Hematopoietic multipotent progenitor cell treated with erythropoietin and hydrocortisone succinate and interleukin-3 and kit ligand, for 4 days (in vitro differentiated cells): ENCODE measurements around the gene GNS.
"Not testable (repeated sequence)": the region's sequence is repeated elsewhere in the genome, so short reads cannot be mapped to it uniquely, and the experiment has no call there.

Source experiments
- DNase-seq: peaks from one replicate; pipeline ENCODE4 v3.0.0-alpha.2; 2015

GNS gene

DNA sequence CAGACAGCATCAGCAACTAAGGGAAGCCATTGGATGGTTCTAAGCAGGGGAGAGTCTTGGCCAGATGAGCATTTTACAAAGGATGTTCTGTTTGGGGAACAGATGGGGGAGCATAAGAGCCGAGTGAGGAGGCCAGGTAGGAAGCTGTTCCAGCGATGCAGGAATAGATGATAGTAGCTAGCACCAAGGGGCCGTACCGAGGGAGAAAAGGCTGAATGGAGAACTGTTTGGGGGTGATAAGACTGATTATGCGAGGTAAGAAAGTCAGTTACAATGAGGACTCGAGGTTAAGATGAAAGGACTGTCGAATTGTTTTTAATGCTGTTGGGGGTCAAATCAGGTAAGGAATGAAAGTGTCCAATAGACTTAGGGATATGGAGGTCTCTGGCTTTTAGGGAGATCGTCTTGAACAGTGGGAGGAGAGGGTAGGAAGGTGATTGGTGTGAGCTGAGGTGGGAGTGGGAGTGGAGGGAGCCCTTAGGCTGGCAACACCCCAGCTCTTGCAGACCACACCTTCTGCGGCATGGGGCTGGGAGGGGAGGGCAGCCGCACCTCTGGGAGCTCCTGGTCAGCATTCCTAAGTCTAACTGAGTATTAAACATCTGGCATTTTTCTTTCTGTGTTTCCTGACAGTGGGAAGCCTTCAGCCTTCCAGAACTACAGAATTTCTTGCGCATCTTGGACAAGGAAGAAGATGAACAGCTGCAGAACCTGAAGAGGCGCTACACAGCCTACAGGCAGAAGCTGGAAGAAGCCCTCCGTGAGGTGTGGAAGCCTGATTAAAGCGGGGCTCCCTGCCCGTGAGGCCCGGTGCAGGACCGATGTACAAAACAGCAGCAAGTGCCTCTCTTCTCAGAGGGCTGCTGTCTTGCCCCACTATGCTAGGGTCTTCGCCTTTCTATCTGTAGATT lies 64.8 kb downstream of the GNS start:
- DNase-seq, result peak; percentile 23

- no peak for DNase-seq
Observed at GRCh38 chr12:64691795-64692583, 67.2 kb downstream of the GNS start.

DNA sequence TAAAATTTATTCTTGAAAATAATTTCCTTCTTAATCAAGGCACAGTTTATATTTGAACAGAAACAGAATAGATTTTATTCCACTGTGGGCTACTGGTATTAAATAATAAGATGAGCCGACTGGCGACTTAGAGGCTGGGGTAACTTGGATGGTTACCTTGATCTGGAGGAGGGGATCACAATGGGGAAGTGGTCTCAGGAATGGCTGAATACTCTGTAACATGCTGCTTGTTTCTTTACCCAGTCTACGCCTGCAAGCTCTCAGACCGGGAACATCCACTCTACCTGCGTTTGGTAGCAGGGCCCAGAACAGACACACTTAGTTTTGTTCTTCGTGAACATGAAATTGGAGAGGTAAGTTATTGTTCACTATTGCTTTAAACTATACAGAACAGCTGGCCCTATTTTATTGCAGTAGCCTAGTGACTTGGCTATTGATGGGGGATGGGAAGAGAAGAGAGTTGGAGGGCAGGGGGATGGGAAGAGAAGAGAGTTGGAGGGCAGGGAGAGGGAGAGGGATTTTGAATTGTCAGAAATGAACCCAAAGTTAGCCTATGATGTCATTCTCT lies 67.9 kb downstream of the GNS start:
- DNase-seq, result no peak

- not testable (repeated sequence) for DNase-seq
Observed at GRCh38 chr12:64690236-64690635, 69.0 kb downstream of the GNS start.

DNA sequence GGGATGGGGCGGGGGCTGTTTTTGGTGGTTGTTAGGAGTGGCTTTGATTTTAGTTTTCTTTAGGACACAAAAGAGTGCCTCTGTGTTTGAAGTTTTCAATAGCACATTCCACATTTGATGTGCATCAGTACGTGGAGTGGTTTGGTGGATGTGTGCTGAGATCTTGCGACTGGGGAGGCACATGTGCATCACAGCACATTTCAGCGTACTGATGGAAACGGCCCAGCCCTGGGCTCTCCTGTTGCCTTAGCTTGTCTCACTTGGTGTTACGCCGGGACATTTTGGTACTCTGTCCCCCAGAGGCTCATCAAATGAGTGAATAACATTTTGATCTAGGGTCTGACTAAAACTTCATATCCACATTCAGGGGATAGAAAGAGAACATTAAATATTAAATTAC lies 70.5 kb downstream of the GNS start:
- no peak for DNase-seq

DNA sequence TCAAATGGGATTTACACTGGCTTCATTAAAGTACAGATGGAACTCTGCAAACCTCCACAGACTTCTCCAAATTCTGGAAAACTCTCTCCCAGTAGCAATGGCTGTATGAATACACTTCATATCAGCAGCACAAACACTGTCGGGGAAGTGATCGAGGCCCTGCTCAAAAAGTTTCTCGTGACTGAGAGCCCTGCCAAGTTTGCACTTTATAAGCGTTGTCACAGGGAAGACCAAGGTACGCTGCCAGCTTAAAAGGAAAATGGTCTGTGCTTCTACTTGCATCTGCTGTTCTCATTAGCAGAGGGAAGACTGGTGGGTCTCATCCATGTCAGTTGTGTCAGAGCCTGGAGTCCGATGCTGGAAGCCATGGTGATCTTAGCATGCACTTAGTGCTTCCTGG lies 71.0 kb downstream of the GNS start:
- DNase-seq, result no peak

- no peak for DNase-seq
Observed at GRCh38 chr12:64687816-64688215, 71.4 kb downstream of the GNS start.

DNA sequence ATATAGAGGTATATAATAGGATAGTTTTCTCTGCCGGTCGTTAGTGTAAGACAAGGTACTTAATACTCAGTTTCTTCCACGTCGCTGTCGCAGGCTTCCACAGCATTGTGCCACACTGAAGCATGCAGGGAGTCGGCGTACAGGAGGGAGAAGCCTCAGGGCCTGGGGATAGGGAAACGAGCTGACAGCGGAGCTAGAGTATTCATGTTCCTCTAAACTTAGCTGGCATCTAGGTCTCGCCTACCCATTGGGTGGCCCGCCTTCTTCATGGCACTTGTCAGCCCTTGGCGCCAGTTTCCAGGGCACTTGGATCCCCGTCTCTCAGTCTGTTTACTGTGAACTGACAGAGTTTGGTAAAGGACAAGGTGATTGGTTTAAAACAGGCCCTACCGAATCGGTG lies 73.6 kb downstream of the GNS start:
- no peak for DNase-seq

DNA sequence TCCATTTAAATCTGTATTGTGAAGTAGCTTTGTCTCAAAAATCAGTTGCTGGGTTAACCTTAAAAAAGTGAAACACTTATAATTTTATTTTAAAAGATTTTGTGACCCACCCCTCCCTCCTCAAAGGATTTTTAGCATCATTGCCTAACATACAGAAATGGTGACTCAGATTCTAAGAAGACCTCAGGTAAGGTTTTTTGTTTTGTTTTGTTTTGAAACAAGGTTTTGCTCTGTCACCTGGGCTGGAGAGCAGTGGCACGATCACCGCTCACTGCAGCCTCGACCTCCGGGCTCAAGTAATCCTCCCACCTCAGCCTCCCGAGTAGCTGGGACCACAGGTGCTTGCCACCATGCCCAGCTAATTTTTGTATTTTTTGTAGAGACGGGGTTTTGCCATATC lies 74.2 kb downstream of the GNS start:
- no peak for DNase-seq

DNA sequence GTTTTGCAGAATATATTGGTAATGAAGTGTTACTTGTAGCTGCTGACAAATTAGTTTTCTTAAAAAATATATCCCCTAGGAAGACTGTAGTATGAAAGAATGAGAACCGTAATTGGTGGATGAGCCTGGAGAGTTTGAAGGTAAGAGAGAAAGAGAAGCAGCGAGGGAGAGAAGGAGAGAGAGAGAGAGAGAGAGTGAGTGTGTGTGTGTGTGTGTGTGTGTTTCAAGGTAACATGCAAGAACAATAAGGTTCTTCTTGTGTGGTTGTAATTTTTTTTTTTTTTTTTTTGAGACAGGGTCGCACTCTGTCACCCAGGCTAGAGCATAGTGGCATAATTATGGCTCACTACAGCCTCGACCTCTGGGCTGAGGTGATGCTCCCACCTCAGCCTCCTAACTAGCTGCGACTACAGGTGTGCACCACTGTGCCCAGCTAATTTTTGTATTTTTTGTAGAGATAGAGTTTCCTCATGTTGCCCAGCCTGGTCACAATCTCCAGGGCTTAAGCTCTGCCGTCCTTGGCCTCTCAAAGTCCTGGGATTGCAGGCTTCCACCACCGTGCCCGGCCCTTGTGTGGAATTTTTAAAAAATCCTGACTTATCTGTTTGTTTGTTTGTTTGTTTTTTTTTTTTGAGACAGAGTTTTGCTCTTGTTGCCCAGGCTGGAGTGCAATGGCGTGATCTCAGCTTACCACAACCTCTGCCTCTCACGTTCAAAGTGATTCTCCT lies 75.2 kb downstream of the GNS start:
- no peak for DNase-seq

DNA sequence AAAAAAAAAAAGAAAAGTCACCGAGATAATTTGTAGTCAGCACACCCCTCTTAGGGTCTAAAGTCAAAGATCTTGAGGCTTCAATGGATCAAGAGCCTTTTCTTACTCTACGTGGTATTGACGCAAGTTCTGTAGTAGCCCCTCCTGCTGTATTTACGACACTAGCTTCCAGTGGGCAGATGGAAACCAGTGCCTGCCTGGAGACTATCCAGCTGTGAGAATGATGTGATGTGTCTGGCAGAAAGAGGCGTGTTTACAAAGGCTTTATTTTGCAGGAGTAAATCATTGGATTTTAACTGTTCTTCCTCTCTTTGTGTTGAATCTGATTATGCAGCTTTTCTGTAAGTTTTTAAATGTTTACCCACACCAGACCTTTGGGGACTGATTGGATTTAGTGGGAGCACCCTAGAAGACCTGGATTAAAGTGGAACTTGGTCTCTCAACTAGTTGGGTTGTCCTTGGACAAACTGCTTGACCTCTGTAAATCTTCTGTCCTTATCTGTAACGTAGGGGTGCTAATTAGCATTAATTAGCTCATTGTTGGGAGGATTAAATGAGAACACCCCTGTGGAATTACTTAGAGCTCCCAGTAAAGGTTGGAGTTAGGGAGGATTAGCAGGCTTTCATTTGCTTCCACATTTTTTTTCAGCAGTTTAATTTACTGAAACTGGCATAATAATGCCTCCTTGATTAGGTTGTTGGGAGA lies 76.5 kb downstream of the GNS start:
- no peak for DNase-seq

- DNase-seq, result no peak
Observed at GRCh38 chr12:64681200-64682052, 77.8 kb downstream of the GNS start.

- no peak for DNase-seq
Observed at GRCh38 chr12:64680235-64680634, 79.0 kb downstream of the GNS start.

DNA sequence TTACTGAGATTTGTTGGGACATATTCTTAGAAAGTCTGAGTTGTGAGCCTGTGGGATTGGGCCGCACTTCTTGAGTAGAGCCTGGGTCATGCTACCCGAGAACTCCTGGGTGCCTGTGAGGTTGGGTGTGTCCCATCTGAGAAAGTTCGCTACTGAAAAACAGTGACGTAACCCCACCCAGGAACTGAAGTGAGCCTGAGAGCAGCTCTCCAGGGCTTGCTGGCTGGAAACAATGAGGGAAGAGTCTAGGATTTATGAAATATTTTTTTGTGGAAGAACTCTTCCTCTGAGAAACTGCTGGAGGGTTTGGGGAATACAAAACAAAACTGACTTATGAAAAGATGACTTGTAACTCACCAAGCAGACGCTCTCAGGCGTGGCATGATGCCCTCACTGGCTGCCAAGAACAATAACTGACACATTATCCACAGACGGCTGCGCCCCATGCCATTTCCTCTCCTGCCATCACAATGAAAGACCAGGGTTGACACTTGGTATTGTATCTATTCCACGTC lies 79.7 kb downstream of the GNS start:
- peak; percentile 43 for DNase-seq

DNA sequence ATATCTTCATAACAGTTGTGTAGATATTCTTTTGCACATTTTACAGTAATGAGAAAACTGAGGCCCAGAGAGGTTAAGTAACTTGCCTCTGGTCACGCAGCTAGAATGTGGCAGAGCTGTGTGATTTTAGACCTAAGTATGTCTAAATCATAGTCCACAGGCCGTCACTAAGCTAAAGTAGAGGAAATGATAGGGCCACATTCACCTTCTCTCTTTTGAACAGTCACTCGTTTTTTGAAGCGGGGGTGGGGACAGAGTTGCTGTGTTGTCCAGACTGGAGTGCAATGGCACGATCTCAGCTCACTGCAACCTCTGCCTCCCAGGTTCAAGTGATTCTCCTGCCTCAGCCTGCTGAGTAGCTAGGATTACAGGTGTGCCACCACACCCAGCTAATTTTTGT lies 80.4 kb downstream of the GNS start:
- DNase-seq, result no peak

- DNase-seq, result no peak
Observed at GRCh38 chr12:64678248-64678647, 81.0 kb downstream of the GNS start.

DNA sequence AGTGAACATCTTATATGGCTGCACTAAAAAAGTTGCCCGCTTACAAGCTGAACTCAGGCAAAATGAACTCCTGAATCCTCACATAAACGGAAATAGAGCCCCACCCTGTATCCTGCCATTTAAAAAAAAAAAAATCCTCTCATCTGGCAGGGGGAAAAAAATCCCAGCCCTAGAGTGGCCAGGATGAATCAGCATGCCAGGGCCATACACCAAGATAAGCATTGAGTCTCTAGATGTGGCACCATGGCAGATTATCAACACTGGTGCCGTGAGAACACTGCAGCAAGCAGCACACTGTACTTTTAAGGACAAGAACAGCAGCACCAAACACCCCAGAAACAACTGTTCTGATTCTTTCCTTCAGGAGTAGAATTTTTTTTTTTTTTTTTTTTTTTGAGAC lies 83.4 kb downstream of the GNS start:
- peak; percentile 84 for DNase-seq

GRCh38 chr12:64674367-64674922 lies 84.8 kb downstream of the GNS start:
- DNase-seq, result no peak

- no peak for DNase-seq
Observed at GRCh38 chr12:64673490-64674169, 85.6 kb downstream of the GNS start.

- DNase-seq, result peak; percentile 60
Observed at GRCh38 chr12:64672925-64673409, 86.2 kb downstream of the GNS start.
